ENCODE measurements around the gene SLC16A3. TPM values are rescaled to one million over a fixed set of nuclear protein-coding genes. Genes with fewer than 3 reads are reported as not detected.
"Not testable (repeated sequence)": the region's sequence is repeated elsewhere in the genome, so short reads cannot be mapped to it uniquely, and the experiment has no call there.

SLC16A3 gene
- total RNA-seq, 1 donor from 2014 or later, result 29.8 TPM

- TF ChIP-seq CTCF (conservative IDR thresholded peaks at IDR 0.05), result no peak
- H3K27me3 Mint-ChIP-seq, result no peaks in the 10 kb centered on the region
- peaks cover 39% of the 10 kb centered on the region for H3K36me3 Mint-ChIP-seq
- H3K9me3 Mint-ChIP-seq, result no peaks in the 10 kb centered on the region
- no peaks in the 10 kb centered on the region for H3K4me1 Mint-ChIP-seq (ENCODE audit: unreplicated experiment)
- H3K27ac Mint-ChIP-seq, result no peak overlapping the region
- H3K4me3 Mint-ChIP-seq, result no peak overlapping the region
- DNase-seq (ENCODE audit: extremely low spot score, unreplicated experiment), result no peak
These were observed 26.6 kb downstream of the SLC16A3 start for GRCh38 chr17:82255402-82255972.

GRCh38 chr17:82256242-82256885 lies 27.5 kb downstream of the SLC16A3 start:
- DNase-seq (ENCODE audit: extremely low spot score, unreplicated experiment), result no peak
- H3K36me3 Mint-ChIP-seq, result peaks cover 48% of the 10 kb centered on the region
- no peaks in the 10 kb centered on the region for H3K27me3 Mint-ChIP-seq
- H3K27ac Mint-ChIP-seq, result no peak overlapping the region
- H3K4me1 Mint-ChIP-seq (ENCODE audit: unreplicated experiment), result no peaks in the 10 kb centered on the region
- H3K9me3 Mint-ChIP-seq, result no peaks in the 10 kb centered on the region
- TF ChIP-seq CTCF (conservative IDR thresholded peaks at IDR 0.05), result no peak
- no peak overlapping the region for H3K4me3 Mint-ChIP-seq

- H3K9me3 Mint-ChIP-seq, result no peaks in the 10 kb centered on the region
- no peak for DNase-seq (ENCODE audit: extremely low spot score, unreplicated experiment)
- H3K4me1 Mint-ChIP-seq (ENCODE audit: unreplicated experiment), result no peaks in the 10 kb centered on the region
- no peak overlapping the region for H3K27ac Mint-ChIP-seq
- no peak overlapping the region for H3K4me3 Mint-ChIP-seq
- no peaks in the 10 kb centered on the region for H3K27me3 Mint-ChIP-seq
- TF ChIP-seq CTCF (conservative IDR thresholded peaks at IDR 0.05), result no peak
- H3K36me3 Mint-ChIP-seq, result peaks cover 54% of the 10 kb centered on the region
These were observed 28.6 kb downstream of the SLC16A3 start for GRCh38 chr17:82257473-82257872.

GRCh38 chr17:82258555-82258954 lies 29.7 kb downstream of the SLC16A3 start:
- Mint-ChIP-seq H3K9me3 (no peaks in the 10 kb centered on the region), H3K4me3 (no peak overlapping the region), H3K27me3 (no peaks in the 10 kb centered on the region), H3K27ac (no peak overlapping the region), H3K4me1 (ENCODE audit: unreplicated experiment) (no peaks in the 10 kb centered on the region), H3K36me3 (peaks cover 51% of the 10 kb centered on the region)
- no peak for TF ChIP-seq CTCF (conservative IDR thresholded peaks at IDR 0.05)
- no peak for DNase-seq (ENCODE audit: extremely low spot score, unreplicated experiment)

- peaks cover 59% of the 10 kb centered on the region for H3K36me3 Mint-ChIP-seq
- DNase-seq (ENCODE audit: extremely low spot score, unreplicated experiment); H3K27ac Mint-ChIP-seq; H3K4me3 Mint-ChIP-seq; H3K27me3 Mint-ChIP-seq; H3K4me1 Mint-ChIP-seq (ENCODE audit: unreplicated experiment); H3K9me3 Mint-ChIP-seq: not testable (repeated sequence)
These were observed 31.4 kb downstream of the SLC16A3 start for GRCh38 chr17:82259972-82260961.

GRCh38 chr17:82262344-82262743 lies 33.5 kb downstream of the SLC16A3 start:
- H3K4me1 Mint-ChIP-seq (ENCODE audit: unreplicated experiment), result peaks cover 9% of the 10 kb centered on the region
- no peak overlapping the region for H3K4me3 Mint-ChIP-seq
- no peak overlapping the region for H3K27ac Mint-ChIP-seq

More at GRCh38 chr17:82262344-82262743, 33.5 kb downstream of the SLC16A3 start:
- no peak for DNase-seq (ENCODE audit: extremely low spot score, unreplicated experiment)
- Mint-ChIP-seq H3K9me3 (no peaks in the 10 kb centered on the region), H3K36me3 (peaks cover 68% of the 10 kb centered on the region), H3K27me3 (no peaks in the 10 kb centered on the region)
- TF ChIP-seq CTCF (conservative IDR thresholded peaks at IDR 0.05), result no peak

All from type B pancreatic cell (in vitro differentiated cells).